DMS153 treated with DMSO at 0.1 percent for 48 hours (cell line): ENCODE results near the gene PTGDS.
A peak's percentile ranks its signal among the peaks of the same experiment; 100 is the strongest.

Experiments used
- DNase-seq: peaks from one replicate; lab custom pipeline; 2025; ENCODE audit not compliant: unreplicated experiment; lab: John Stamatoyannopoulos, UW

PTGDS gene

GRCh38 chr9:136972335-136972734 is 5.0 kb upstream of the PTGDS start:
- no peak for DNase-seq

DNA sequence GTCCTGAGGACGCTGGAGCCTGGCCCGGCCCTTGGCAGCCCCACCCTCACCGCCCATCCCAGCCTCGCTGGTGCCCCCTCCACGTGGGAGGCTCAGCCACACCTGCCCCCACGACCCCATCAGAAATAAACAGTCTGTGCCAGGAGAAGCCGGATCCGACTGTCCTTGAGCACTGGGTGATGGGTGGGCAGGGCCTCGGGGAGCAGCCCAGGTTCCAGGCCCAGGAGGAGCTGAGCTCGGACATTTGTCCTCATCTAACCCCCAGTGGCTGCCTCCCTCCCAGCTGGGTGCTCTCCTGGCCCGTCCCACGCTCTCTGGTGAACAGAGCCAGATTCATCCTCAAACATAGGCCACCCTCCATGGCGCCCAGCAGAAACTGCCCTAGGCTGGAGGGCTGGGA is 4.6 kb upstream of the PTGDS start:
- no peak for DNase-seq

DNA sequence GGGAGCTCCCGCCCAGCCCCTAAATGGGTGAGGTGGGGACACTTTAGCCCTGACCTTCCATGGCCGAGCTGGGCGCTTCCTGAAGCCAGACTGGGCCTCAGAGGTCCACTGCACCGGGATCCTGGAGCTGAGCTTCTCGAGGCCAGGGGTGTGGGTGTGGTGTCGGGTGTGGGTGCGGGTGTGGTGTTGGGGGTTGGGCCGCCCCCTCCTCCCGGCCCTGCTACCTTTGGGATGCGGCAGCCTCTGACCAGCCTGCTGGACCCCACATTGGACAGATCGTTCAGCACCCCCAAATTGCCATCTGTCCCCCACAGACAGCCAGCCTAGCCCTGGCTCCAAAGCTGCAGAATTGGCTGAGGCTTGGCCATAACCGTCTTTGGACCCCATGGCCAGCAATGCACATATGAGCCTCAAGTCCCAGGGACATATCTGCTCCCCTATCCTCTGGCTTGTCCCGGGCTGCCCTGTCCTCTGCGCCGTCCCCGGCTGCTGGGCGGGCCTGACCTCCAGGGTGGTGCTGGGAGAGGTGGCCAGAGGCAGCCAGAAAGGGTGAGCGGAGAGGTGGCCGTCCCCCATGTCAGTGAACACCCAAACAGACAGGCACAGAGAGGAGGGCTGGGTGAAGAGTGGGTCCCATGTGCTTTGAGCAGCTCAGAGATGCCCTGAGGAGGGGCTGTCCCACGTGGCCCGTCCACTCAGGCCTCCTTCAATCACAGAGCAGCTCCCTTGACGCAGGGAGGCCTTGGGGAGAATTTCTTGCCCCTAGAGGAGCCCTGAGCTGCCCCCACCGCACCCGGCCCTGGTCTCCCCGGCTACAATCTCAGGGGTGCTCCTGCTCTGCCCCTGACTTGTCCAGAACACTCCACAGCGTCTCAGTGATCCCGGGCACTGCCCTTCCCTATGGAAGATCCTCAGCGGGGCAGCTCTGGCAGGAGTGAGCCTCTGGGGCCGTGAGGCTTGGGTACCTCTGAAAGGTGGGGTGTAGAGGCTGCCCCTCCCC is 3.4 kb upstream of the PTGDS start:
- no peak for DNase-seq

DNA sequence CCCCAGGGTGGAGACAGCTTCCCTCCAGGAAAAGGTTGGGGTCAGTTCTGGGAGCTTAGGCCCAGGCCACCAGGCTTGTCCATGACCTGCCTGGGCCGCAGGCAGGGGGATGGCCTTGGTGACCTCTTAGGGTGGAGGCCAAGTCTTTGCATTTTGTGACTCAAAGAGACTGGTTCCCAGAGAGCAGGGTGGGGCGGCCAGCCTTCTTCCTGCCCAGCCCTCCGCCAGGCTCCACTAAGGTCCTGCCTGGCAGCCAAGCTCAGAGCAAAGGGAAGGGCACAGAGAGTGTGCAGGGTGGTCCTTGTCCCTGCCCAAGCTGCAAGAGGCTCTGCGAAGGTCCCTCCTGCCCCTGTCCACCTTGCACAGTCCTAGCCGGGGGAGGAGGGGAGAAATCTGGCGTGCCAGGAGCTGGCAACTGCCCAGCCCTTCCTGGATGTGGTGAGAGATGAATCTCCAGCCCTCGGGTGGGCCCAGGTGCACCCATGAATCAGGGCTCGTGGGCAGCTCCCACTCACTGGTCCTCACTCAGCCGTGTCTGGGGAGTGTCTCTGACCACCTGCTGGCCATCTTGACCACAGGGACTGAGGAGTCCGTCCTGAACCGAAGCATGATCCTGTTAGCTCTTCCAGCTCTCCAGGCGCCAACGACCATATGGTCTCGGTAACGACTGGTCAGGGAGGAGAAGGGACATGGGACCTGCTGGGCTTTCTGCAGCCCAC is 2.3 kb upstream of the PTGDS start:
- DNase-seq: no peak

- no peak for DNase-seq
These were observed 1.7 kb upstream of the PTGDS start for GRCh38 chr9:136975644-136976043.

DNA sequence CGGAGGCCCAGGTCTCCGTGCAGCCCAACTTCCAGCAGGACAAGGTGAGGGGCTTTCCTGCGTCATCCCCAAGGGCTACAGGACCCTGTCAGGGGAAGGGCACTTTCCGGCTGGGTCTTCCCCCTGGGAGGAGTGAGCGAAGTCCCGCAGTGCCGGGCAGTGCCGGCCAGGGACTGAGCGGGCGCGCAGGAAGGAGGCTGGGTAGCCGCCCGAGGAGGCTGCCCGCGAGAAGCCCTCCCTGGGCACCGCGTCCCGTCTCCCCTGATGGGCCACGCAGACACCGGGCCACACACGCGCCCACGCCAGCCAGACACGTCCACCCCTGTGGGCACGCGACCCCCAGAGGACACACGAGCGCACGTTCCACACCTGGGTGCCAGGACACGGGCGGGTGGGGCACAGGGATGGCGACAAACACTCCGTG is 357 bp downstream of the PTGDS start:
- DNase-seq: no peak

- peak; percentile 24 for DNase-seq
These were observed 965 bp downstream of the PTGDS start for GRCh38 chr9:136978073-136978864.

DNA sequence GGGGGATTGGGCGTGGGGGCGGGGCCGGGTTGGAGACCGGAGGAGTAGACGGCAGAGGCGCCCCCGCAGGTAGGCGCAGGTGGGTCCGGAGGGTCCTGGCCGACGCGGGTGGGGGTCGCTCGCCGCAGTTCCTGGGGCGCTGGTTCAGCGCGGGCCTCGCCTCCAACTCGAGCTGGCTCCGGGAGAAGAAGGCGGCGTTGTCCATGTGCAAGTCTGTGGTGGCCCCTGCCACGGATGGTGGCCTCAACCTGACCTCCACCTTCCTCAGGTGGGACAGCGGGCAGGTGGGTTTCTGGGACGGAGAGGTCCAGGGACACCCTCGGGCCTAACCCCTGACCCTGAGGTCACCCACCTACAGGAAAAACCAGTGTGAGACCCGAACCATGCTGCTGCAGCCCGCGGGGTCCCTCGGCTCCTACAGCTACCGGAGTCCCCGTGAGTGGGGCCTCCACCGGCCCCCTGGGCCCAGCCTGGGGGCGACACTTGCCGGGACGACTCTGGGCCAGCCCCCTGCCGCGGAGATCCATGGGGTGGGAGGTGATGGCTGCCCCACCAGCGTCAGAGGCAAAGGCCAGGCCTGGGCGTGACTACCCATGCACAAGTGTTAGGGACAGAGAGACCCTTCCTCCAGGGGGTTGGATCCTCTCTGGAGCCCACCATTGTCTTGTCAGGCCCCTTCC is 1.7 kb downstream of the PTGDS start:
- no peak for DNase-seq

DNA sequence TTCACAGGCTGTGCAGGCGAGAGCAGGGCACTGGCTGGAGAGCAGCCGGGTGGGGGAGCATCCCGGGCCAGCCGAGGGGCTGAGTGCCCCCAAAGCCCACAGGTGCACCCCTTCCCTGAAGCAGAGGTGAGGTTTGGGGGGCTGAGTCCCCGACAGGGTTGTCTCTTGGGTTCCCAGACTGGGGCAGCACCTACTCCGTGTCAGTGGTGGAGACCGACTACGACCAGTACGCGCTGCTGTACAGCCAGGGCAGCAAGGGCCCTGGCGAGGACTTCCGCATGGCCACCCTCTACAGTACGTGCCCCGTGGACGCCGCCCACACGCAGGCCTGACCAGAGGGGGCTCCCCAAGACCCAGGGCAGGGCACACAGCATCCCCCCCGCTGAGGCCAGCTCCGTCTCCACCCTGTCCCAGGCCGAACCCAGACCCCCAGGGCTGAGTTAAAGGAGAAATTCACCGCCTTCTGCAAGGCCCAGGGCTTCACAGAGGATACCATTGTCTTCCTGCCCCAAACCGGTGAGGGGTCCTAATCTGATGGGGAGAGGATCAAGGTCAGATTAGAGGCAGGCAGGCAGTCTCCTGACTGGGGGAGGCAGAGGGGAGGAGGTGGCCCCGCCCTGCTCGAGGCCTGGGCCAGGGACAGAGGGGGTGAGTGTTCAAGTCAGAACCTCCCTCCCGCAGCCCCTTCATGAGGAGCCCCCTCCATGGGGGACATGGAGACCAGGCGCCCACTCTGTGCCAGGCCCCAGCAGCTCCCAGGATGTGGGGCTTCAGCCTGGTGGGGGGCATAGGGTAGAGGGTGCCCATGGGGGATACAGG is 2.7 kb downstream of the PTGDS start:
- DNase-seq: no peak

GRCh38 chr9:136980669-136981478 is 3.6 kb downstream of the PTGDS start:
- DNase-seq: no peak

- no peak for DNase-seq
These were observed 4.4 kb downstream of the PTGDS start for GRCh38 chr9:136981588-136982231.

GRCh38 chr9:136982232-136983051 is 5.1 kb downstream of the PTGDS start, which contains the start of gene LCNL1:
Gene LCNL1 (plus strand): TSS chr9:136982993. CDS start chr9:136983587, 594 bp downstream.
- DNase-seq: no peak

GRCh38 chr9:136983167-136983566 is 5.9 kb downstream of the PTGDS start:
- no peak for DNase-seq

DNA sequence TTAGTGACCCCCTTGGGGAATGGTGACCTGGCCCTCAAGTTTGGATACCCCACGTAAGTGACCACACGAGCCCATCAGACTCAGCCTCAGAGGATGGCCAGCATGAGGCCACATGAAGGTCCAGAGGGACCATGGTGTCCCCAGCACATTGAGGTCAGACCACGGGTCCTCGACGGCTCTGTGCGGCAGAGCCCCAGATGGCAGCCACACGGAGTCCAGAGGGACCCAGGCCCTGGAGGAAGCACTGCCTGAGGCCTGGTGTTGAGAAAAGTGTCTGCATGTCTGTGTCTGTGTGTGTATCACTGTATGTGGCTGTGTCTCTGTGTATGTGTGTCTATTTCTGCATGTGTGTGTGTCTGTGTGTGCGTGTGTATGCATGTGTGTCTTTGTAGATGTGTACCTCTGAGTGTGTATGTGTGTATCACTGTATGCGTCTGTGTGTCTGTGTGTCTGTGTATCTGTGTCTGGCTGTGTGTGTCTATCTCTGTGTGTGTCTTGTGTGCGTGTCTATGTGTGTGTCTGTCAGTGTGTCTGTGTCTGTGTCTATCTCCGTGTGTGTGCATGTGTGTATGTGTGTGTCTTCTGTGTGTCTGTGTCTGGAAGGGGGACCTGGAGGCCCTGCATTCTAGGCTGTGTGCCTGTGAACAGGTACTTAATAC is 6.5 kb downstream of the PTGDS start:
- no peak for DNase-seq

DNA sequence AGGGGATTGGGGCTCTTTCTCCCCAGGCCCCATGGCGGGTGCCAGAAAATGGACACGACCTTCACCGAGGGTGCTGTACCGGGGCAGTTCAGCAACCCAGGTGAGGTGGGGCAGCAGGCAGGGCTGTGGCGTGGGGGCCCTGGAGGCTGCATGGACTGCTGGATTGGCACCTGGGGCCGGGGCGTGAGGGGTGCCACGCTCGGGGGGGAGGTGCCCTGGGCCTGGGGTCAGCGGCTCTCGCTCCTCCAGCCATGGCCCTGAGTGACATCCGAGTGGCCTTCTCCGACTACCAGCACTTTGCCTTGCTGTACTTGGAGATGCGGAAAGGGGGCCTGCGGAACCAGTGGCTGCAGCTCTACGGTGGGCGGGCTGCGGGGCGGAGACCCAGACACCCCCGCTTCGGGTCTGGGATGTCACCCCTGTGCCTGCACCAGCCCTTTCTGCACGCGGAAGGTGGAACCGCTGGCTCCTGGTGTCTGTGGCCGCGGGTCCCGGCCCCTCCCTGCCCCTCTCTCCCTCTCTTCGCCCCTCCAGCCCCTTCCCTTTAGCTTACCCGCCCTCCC is 7.2 kb downstream of the PTGDS start:
- no peak for DNase-seq

DNA sequence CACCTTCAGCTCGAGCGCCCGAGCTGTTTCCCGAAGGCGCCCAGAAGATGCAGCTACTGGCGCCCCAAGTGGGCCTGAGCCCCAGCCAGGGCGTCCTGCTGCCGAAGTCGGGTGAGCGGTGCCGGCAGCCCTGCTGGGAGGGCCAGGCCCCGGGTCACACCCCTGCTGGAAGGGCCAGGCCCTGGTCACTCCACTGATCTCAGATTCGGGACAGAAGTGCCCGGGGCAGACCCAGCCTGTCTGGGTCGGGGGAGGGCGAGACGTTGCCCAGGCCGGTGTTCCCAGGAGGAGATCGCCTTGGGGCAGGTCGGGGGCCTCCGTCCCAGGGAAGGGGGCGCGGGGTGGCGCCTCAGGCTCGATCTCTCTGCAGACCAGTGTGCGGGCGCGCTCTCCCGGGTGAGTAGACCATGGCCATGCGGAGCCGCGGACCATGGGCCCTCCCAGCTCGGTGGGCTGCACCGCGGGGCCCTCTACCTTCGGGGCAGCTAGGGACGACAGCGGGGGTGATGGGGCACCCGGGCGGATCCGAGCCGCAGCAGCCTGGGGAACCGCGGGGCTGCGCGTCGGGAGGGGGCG is 7.8 kb downstream of the PTGDS start:
- no peak for DNase-seq
